NB4 (cell line): ENCODE results near the gene ALCAM.

Experiments
- DNase-seq: peaks from one replicate; pipeline ENCODE4 v3.0.0; 2010; ENCODE audit warnings: low read depth
- H3K4me3 ChIP-seq: one replicate; pipeline ENCODE4 v1.5.1; 2011; ENCODE audit warnings: mild to moderate bottlenecking, low read depth, low read length, moderate library complexity
- MYC ChIP-seq: IDR thresholded peaks from 2 replicates; pipeline ENCODE4 v1.6.1; 2011; ENCODE audit warnings: low read depth, low read length
- POLR2A ChIP-seq: IDR thresholded peaks from 2 replicates; pipeline ENCODE4 v1.6.1; 2011; ENCODE audit warnings: mild to moderate bottlenecking; ENCODE audit not compliant: insufficient read length; ENCODE audit errors: extremely low read depth
- TF ChIP-seq, protein P1 (sequence below): IDR thresholded peaks from one replicate; pipeline ENCODE4 v1.5.1; 2012; ENCODE audit warnings: low read depth, low read length
- TF ChIP-seq, protein P2 (sequence below): IDR thresholded peaks from 2 replicates; pipeline ENCODE4 v1.6.1; 2011; ENCODE audit warnings: low read depth, low read length

The ALCAM gene

DNA sequence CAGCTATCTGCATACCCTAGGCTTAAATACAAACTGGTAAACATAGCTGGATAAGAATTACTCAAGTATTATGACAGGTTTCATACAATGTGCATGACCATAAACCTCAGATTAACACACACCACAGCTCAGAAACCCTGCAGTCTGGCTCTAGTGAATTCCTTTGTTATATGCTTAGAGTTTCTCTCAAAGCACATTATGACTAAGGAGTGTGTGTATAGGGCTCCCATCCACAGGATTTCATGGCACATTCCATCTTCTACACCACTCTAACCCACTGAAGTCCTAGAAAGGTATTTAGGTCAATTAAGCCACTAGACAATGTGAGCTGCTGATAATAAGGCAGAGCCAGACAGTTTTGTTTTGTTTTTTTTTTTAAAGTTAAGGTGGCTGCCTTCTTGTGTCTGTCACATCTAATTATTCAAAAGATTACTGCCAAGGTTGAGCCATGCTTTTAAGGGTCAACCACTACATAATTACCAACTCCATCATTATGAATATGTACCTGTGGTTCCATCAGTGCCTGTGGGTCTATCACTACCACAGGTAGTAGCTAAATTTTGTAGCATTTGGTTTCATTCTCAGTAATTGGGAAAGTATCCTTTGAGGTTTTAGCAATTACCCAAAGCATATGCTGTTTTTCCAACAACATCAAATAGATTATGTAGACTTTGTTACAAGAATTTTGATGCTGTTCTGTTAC is 107.0 kb downstream of the ALCAM start:
- peak; percentile 2 for DNase-seq
- no peak overlapping the region for H3K4me3 ChIP-seq
- TF ChIP-seq, protein P1, sequence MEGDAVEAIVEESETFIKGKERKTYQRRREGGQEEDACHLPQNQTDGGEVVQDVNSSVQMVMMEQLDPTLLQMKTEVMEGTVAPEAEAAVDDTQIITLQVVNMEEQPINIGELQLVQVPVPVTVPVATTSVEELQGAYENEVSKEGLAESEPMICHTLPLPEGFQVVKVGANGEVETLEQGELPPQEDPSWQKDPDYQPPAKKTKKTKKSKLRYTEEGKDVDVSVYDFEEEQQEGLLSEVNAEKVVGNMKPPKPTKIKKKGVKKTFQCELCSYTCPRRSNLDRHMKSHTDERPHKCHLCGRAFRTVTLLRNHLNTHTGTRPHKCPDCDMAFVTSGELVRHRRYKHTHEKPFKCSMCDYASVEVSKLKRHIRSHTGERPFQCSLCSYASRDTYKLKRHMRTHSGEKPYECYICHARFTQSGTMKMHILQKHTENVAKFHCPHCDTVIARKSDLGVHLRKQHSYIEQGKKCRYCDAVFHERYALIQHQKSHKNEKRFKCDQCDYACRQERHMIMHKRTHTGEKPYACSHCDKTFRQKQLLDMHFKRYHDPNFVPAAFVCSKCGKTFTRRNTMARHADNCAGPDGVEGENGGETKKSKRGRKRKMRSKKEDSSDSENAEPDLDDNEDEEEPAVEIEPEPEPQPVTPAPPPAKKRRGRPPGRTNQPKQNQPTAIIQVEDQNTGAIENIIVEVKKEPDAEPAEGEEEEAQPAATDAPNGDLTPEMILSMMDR = no peak
- no peak for TF ChIP-seq POLR2A
- TF ChIP-seq, protein P2, sequence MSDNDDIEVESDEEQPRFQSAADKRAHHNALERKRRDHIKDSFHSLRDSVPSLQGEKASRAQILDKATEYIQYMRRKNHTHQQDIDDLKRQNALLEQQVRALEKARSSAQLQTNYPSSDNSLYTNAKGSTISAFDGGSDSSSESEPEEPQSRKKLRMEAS = no peak
- TF ChIP-seq MYC = no peak

DNA sequence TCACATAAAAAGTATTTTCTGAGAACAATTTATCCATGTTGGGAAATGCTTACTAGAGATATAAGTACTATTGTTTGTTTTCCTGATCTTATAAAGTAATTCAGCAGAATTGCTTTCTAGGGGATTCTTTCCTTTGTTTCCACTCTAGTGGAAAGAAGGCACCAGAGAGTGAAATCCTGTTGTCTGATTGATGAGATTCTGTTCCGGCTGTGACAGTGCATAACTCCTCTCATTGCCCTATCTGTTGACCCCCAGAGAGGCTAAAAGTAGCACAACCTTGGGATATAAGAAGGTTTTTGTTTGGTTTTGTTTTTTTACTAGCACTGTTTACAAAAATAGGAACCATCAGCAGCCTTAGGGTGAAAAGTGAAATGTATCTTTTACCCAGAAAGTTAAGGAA is 114.1 kb downstream of the ALCAM start:
- DNase-seq = no peak
- no peak overlapping the region for H3K4me3 ChIP-seq
- TF ChIP-seq, protein P1 = no peak

DNA sequence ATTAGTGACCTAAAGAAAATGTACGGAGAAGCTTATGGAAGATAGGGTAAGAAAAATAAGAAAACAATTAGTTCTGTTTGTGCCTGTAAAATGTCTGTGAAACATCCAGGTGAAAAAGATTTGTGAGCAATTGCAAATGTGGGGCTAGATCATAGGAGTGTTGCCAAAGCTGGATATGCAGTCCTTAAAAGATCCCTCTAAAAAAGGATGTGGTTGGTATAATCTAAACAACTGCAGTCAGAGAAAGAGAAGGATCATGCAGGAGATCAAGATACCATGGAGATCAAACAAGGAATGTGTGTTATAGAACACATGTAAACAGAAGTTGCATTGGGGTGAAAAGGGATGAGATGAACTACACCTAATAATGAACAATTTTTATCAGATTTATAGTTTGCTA is 116.8 kb downstream of the ALCAM start:
- no peak for TF ChIP-seq POLR2A
- no peak overlapping the region for H3K4me3 ChIP-seq
- DNase-seq = no peak

DNA sequence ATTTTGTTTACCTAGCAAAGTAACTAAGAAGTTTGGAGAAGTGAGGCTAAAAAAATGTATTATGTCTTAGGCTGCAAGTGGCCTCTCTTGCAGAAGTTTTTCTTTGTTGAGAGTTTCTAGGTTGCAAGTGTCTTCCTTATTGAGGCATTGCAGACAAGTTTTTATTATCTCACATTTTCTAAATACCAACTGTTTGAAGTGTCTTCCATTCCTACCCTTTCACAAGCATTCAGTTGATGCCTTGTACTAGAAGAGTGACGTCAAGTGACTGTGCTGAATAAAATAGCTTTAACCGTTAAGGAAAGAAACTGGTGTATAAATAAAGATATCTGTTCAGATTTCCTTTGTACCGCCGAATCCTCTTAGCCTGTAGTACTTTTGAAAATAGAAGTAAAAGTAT is 123.3 kb downstream of the ALCAM start:
- H3K4me3 ChIP-seq = no peak overlapping the region
- DNase-seq = no peak
- TF ChIP-seq, protein P1 = no peak
- no peak for TF ChIP-seq MYC
- TF ChIP-seq, protein P2 = no peak

DNA sequence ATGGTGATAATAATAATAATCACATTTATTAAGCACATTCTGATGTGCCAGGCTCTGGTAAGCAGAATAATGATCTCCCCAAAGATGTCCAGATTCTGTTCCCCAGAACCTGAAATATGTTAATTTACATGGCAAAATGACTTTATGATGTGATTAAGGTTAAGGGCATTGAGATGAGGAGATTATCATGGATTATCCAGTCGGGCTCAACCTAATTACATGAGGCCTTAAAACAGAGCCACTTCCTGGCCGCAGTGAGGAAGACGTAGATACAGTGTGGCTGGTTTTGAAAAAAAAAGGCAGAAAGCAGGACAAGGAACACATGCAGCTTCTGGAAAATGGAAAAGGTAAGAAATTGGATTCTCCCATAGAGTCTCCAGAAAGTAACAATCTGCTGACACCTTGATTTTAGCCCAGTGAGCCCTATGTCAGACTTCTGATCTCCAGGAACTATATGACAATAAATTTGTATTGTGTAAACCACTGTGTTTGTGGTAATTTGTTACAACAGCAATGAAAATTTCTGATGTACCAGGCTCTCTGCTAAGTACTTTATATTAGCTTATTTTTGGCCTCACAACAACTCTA is 126.7 kb downstream of the ALCAM start:
- H3K4me3 ChIP-seq = no peak overlapping the region
- TF ChIP-seq MYC = no peak
- no peak for TF ChIP-seq POLR2A
- TF ChIP-seq, protein P1 = no peak
- TF ChIP-seq, protein P2 = no peak
- DNase-seq = no peak

DNA sequence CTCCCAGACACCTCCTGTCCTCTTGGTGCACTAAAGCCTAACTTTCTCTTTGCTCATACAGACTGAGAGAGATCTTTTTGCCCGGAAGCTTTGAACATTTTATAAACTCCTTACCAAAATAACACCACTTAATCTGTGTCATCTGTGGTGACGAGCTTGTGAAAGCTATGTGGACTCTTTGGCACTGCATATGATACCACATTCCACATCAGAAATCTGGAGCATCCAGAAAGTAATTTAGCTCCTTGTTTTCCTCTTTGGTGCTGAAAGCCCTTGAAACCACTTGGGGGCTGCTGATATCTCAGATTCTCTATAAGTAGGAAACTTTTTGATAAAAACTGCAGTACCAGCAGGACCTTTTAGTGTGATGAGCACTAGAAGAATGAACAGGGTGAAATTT is 128.3 kb downstream of the ALCAM start:
- no peak overlapping the region for H3K4me3 ChIP-seq
- no peak for DNase-seq
- TF ChIP-seq, protein P1 = no peak
- TF ChIP-seq, protein P2 = no peak
- TF ChIP-seq MYC = no peak
- no peak for TF ChIP-seq POLR2A
